ENCODE data around the gene ZNF708. TPM values are rescaled to one million over a fixed set of nuclear protein-coding genes. Genes with fewer than 3 reads are reported as not detected.

The ZNF708 gene
- total RNA-seq, 2 experiments from 2014 or later, result 14.8 to 16.7 TPM

Other genes with a start within 250 kb of the ZNF708 start
- 10 to 100 TPM; 20.4 to 23.7 TPM for gene ZNF714, start 247.2 kb downstream of the ZNF708 start, total RNA-seq
- gene ZNF431, start 187.4 kb downstream of the ZNF708 start, total RNA-seq, result 10 to 100 TPM; 16.1 to 20.5 TPM
- 10 to 100 TPM; 10.5 to 11.2 TPM for gene ZNF738, start 29.6 kb upstream of the ZNF708 start, total RNA-seq
- 10 to 100 TPM; 15.7 to 17.5 TPM for gene ZNF493, start 67.7 kb upstream of the ZNF708 start, total RNA-seq
- 1 to 10 TPM; 8.0 to 8.3 TPM for gene ZNF429, start 176.2 kb upstream of the ZNF708 start, total RNA-seq

Measured in activated CD4-positive, alpha-beta memory T cell treated with anti-CD3 and anti-CD28 coated beads, Interleukin-2, amount 10 ng/mL, durations not matched to agents 7 days and 5 days (primary cell).